Measurements from ENCODE around the gene TTC23.

Gene TTC23

DNA sequence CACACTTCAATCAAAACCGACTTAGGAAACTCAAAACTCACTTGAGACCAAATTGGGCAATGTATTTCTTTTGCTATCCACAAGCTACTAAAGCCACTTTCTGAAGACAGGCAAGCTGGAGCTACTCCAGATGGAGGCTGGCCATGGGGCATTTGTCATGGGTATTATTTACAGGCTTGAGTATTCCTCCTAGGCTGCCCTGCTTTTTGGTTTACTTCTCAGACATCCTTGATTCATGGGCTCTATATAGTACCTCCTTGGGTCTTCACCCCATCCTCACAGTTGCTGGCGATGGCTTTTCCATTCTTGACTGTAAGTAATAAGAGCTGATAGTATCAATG, 163.1 kb downstream of the TTC23 start:
- no peak for DNase-seq (ENCODE audit: low read depth in 2 of 3, low spot score in 1 of 3)
